Activated CD8-positive, alpha-beta memory T cell treated with anti-CD3 and anti-CD28 coated beads, Interleukin-2, amount 10 ng/mL, durations not matched to agents 7 days and 5 days (primary cell): Measurements from ENCODE around the gene FBXW10. TPM values are rescaled to one million over a fixed set of nuclear protein-coding genes. Genes with fewer than 3 reads are reported as not detected.
"Not testable (repeated sequence)": the region's sequence is repeated elsewhere in the genome, so short reads cannot be mapped to it uniquely, and the experiment has no call there.

Experiments
- ATAC-seq: fragments of 150-1000 bp; cut with Tn5 transposase; one replicate; pipeline ENCODE4 v1.10.0; 2021; ENCODE audit warnings: moderate library complexity
- CTCF ChIA-PET: fragments of 350-600 bp; sonication (Branson Sonifier 250); formaldehyde crosslinking; loops from one replicate; lab custom pipeline; 2021; ENCODE audit warnings: antibody characterized with exemption; lab: Charles Lee
- DNase-seq: peaks from one replicate; pipeline ENCODE4 v3.0.0-alpha.2; 2020
- H3K27ac Mint-ChIP-seq: one replicate; pipeline ENCODE4 v1.8.0; 2021; ENCODE audit warnings: mild to moderate bottlenecking, mixed read lengths
- H3K27me3 Mint-ChIP-seq: one replicate; pipeline ENCODE4 v1.8.0; 2021; ENCODE audit warnings: mixed read lengths
- H3K36me3 Mint-ChIP-seq: one replicate; pipeline ENCODE4 v1.8.0; 2021; ENCODE audit warnings: mild to moderate bottlenecking, mixed read lengths
- H3K4me1 Mint-ChIP-seq: one replicate; pipeline ENCODE4 v1.8.0; 2021; ENCODE audit warnings: mixed read lengths
- H3K4me3 Mint-ChIP-seq: one replicate; pipeline ENCODE4 v1.8.0; 2021; ENCODE audit warnings: mild to moderate bottlenecking, moderate library complexity, mixed read lengths
- H3K9me3 Mint-ChIP-seq: one replicate; pipeline ENCODE4 v1.8.0; 2022; ENCODE audit warnings: low read depth, mixed read lengths
- total RNA-seq, 2 experiments: library from RNA; stranded (reverse); gene quantifications; one replicate each; pipeline ENCODE4 v1.2.3, GENCODE V29; 2021

The FBXW10 gene
- not detected for total RNA-seq

GRCh38 chr17:18743699-18744421 is at the start of gene FBXW10:
FBXW10 (plus strand) TSS chr17:18744054; CDS start chr17:18744245, 191 bp downstream.
- H3K36me3 Mint-ChIP-seq, H3K27me3 Mint-ChIP-seq, H3K27ac Mint-ChIP-seq, H3K9me3 Mint-ChIP-seq, H3K4me3 Mint-ChIP-seq, H3K4me1 Mint-ChIP-seq, ATAC-seq, CTCF ChIA-PET, DNase-seq: not testable (repeated sequence)

GRCh38 chr17:18695143-18695542 is 48.7 kb upstream of the FBXW10 start:
- H3K4me1 Mint-ChIP-seq, result peaks cover 16% of the 10 kb centered on the region
- H3K4me3 Mint-ChIP-seq, DNase-seq, H3K27me3 Mint-ChIP-seq, H3K27ac Mint-ChIP-seq, H3K36me3 Mint-ChIP-seq, ATAC-seq, CTCF ChIA-PET, H3K9me3 Mint-ChIP-seq: not testable (repeated sequence)

GRCh38 chr17:18698473-18699103 is 45.3 kb upstream of the FBXW10 start:
- H3K4me3 Mint-ChIP-seq, result peak overlapping the region; percentile 88
- not testable (repeated sequence) for DNase-seq, H3K27me3 Mint-ChIP-seq, H3K27ac Mint-ChIP-seq, H3K36me3 Mint-ChIP-seq, H3K9me3 Mint-ChIP-seq, ATAC-seq
- CTCF ChIA-PET, result interaction anchor here (1.0 kb wide), 1 partner anchor 73 kb away, joined by 3 read pairs; no protein-coding TSS in a partner anchor
- H3K4me1 Mint-ChIP-seq, result peaks cover 16% of the 10 kb centered on the region

- DNase-seq, H3K4me3 Mint-ChIP-seq, ATAC-seq, H3K27ac Mint-ChIP-seq, CTCF ChIA-PET, H3K36me3 Mint-ChIP-seq, H3K9me3 Mint-ChIP-seq, H3K4me1 Mint-ChIP-seq, H3K27me3 Mint-ChIP-seq: not testable (repeated sequence)
Observed at GRCh38 chr17:18705955-18706354, 37.9 kb upstream of the FBXW10 start.

GRCh38 chr17:18708215-18708614 is 35.6 kb upstream of the FBXW10 start:
- H3K36me3 Mint-ChIP-seq, H3K9me3 Mint-ChIP-seq, CTCF ChIA-PET, H3K4me1 Mint-ChIP-seq, ATAC-seq, H3K27ac Mint-ChIP-seq, H3K4me3 Mint-ChIP-seq, H3K27me3 Mint-ChIP-seq, DNase-seq: not testable (repeated sequence)

- H3K4me1 Mint-ChIP-seq, H3K9me3 Mint-ChIP-seq, H3K27me3 Mint-ChIP-seq, CTCF ChIA-PET, H3K27ac Mint-ChIP-seq, H3K4me3 Mint-ChIP-seq, H3K36me3 Mint-ChIP-seq: not testable (repeated sequence)
- ATAC-seq (peak; percentile 71), DNase-seq (peak; percentile 75)
Observed at GRCh38 chr17:18712354-18712999, 31.4 kb upstream of the FBXW10 start.

GRCh38 chr17:18718643-18719427 is 25.0 kb upstream of the FBXW10 start:
- DNase-seq, ATAC-seq, H3K9me3 Mint-ChIP-seq, H3K4me3 Mint-ChIP-seq, H3K36me3 Mint-ChIP-seq, H3K27me3 Mint-ChIP-seq, H3K4me1 Mint-ChIP-seq, H3K27ac Mint-ChIP-seq, CTCF ChIA-PET: not testable (repeated sequence)

GRCh38 chr17:18719428-18720110 is 24.3 kb upstream of the FBXW10 start:
- H3K36me3 Mint-ChIP-seq, H3K4me1 Mint-ChIP-seq, H3K4me3 Mint-ChIP-seq, H3K9me3 Mint-ChIP-seq, H3K27ac Mint-ChIP-seq, CTCF ChIA-PET, DNase-seq, ATAC-seq, H3K27me3 Mint-ChIP-seq: not testable (repeated sequence)

GRCh38 chr17:18721775-18722547 is 21.9 kb upstream of the FBXW10 start:
- H3K4me3 Mint-ChIP-seq, H3K4me1 Mint-ChIP-seq, H3K36me3 Mint-ChIP-seq, H3K27me3 Mint-ChIP-seq, CTCF ChIA-PET, H3K27ac Mint-ChIP-seq, DNase-seq, ATAC-seq, H3K9me3 Mint-ChIP-seq: not testable (repeated sequence)

GRCh38 chr17:18722612-18723011 is 21.2 kb upstream of the FBXW10 start:
- H3K4me3 Mint-ChIP-seq, H3K27ac Mint-ChIP-seq, H3K27me3 Mint-ChIP-seq, H3K36me3 Mint-ChIP-seq, ATAC-seq, H3K9me3 Mint-ChIP-seq, CTCF ChIA-PET, H3K4me1 Mint-ChIP-seq, DNase-seq: not testable (repeated sequence)

- H3K9me3 Mint-ChIP-seq, H3K36me3 Mint-ChIP-seq, DNase-seq, H3K4me1 Mint-ChIP-seq, CTCF ChIA-PET, H3K4me3 Mint-ChIP-seq, H3K27ac Mint-ChIP-seq, ATAC-seq, H3K27me3 Mint-ChIP-seq: not testable (repeated sequence)
Observed at GRCh38 chr17:18723509-18723908, 20.3 kb upstream of the FBXW10 start.

GRCh38 chr17:18732438-18732837 is 11.4 kb upstream of the FBXW10 start:
- H3K9me3 Mint-ChIP-seq, CTCF ChIA-PET, ATAC-seq, H3K36me3 Mint-ChIP-seq, H3K4me3 Mint-ChIP-seq, H3K4me1 Mint-ChIP-seq, H3K27ac Mint-ChIP-seq, H3K27me3 Mint-ChIP-seq, DNase-seq: not testable (repeated sequence)
